Ishikawa (cell line): Measurements from ENCODE around the gene ADGRE1.

Experiments used
- TAF1 ChIP-seq: IDR thresholded peaks from 2 replicates; pipeline ENCODE4 v1.6.1; 2012; ENCODE audit warnings: low read depth, mild to moderate bottlenecking
- TEAD4 ChIP-seq: IDR thresholded peaks from 2 replicates; pipeline ENCODE4 v1.6.1; 2012
- TF ChIP-seq, protein P1 (sequence below): IDR thresholded peaks from 2 replicates; pipeline ENCODE4 v1.6.1; 2012; ENCODE audit warnings: low read depth, mild to moderate bottlenecking
- TF ChIP-seq, protein P2 (sequence below): IDR thresholded peaks from 2 replicates; pipeline ENCODE4 v1.6.1; 2012
- TF ChIP-seq, protein P3 (sequence below): IDR thresholded peaks from 2 replicates; pipeline ENCODE4 v1.6.1; 2012

DNA sequence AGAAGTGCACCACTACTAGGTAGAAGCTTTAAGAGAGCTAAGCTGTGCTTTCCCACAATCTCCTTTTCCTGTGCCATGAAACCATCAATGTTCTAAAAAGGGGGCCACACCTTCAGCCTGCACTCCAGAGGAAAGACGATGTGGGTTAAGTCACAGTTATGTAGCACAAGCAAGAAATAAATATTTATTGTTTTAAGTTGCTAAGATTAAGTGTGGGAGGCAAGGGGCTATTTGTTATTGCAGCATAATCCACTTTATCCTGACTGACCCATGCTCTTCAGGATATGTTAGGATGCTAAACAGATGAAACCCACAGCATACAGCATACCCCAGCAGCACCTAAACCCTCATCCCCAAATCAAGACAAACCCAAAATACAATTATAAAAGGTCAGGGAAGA, 69.2 kb downstream of the ADGRE1 start:
- TF ChIP-seq, protein P1, sequence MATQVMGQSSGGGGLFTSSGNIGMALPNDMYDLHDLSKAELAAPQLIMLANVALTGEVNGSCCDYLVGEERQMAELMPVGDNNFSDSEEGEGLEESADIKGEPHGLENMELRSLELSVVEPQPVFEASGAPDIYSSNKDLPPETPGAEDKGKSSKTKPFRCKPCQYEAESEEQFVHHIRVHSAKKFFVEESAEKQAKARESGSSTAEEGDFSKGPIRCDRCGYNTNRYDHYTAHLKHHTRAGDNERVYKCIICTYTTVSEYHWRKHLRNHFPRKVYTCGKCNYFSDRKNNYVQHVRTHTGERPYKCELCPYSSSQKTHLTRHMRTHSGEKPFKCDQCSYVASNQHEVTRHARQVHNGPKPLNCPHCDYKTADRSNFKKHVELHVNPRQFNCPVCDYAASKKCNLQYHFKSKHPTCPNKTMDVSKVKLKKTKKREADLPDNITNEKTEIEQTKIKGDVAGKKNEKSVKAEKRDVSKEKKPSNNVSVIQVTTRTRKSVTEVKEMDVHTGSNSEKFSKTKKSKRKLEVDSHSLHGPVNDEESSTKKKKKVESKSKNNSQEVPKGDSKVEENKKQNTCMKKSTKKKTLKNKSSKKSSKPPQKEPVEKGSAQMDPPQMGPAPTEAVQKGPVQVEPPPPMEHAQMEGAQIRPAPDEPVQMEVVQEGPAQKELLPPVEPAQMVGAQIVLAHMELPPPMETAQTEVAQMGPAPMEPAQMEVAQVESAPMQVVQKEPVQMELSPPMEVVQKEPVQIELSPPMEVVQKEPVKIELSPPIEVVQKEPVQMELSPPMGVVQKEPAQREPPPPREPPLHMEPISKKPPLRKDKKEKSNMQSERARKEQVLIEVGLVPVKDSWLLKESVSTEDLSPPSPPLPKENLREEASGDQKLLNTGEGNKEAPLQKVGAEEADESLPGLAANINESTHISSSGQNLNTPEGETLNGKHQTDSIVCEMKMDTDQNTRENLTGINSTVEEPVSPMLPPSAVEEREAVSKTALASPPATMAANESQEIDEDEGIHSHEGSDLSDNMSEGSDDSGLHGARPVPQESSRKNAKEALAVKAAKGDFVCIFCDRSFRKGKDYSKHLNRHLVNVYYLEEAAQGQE = no peak
- TF ChIP-seq, protein P2, sequence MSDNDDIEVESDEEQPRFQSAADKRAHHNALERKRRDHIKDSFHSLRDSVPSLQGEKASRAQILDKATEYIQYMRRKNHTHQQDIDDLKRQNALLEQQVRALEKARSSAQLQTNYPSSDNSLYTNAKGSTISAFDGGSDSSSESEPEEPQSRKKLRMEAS = no peak
- TF ChIP-seq TAF1 (no peak), TEAD4 (no peak)
- TF ChIP-seq, protein P3, sequence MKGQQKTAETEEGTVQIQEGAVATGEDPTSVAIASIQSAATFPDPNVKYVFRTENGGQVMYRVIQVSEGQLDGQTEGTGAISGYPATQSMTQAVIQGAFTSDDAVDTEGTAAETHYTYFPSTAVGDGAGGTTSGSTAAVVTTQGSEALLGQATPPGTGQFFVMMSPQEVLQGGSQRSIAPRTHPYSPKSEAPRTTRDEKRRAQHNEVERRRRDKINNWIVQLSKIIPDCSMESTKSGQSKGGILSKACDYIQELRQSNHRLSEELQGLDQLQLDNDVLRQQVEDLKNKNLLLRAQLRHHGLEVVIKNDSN = no peak
